HepG2 (cell line): ENCODE results near the gene BMP8B.

Source experiments
- CTCF ChIP-seq: sonication (generic); formaldehyde crosslinking; IDR thresholded peaks from 2 replicates; pipeline ENCODE4 v1.5.0; 2020; ENCODE audit warnings: mild to moderate bottlenecking, missing genetic modification reagents, moderate library complexity
- EEA1 ChIP-seq: sonication (generic); formaldehyde crosslinking; IDR thresholded peaks from 2 replicates; pipeline ENCODE4 v1.5.1; 2020; ENCODE audit warnings: mild to moderate bottlenecking, missing genetic modification reagents, borderline replicate concordance
- EP300 ChIP-seq, 3 experiments: sonication (generic) in 1 of 3; formaldehyde crosslinking in 1 of 3; IDR thresholded peaks; 2 replicates each; pipeline versions ENCODE4 v1.5.1 to v1.6.1; 2011 to 2020; ENCODE audit warnings: low read depth in 2 of 3, low read length in 2 of 3, borderline replicate concordance in 1 of 3, improper control_type of control experiment in 1 of 3, mild to moderate bottlenecking in 1 of 3, missing genetic modification reagents in 1 of 3, moderate library complexity in 1 of 3
- FOXJ3 ChIP-seq: sonication (generic); formaldehyde crosslinking; IDR thresholded peaks from 2 replicates; pipeline ENCODE4 v1.4.0; 2020; ENCODE audit warnings: missing genetic modification reagents, mild to moderate bottlenecking, borderline replicate concordance
- JUND ChIP-seq: sonication (generic); formaldehyde crosslinking; IDR thresholded peaks from 2 replicates; pipeline ENCODE4 v1.8.0; 2022; ENCODE audit warnings: mild to moderate bottlenecking, missing genetic modification reagents
- PCBP1 ChIP-seq: fragments of 200-400 bp; formaldehyde crosslinking; IDR thresholded peaks from 2 replicates; pipeline ENCODE4 v1.6.1; 2017; ENCODE audit warnings: mild to moderate bottlenecking, low read depth, low read length, borderline replicate concordance
- PRDM4 ChIP-seq: sonication (generic); formaldehyde crosslinking; IDR thresholded peaks from 2 replicates; pipeline ENCODE4 v1.9.0; 2021; ENCODE audit warnings: missing genetic modification reagents, borderline replicate concordance
- TCF7L2 ChIP-seq: IDR thresholded peaks from 2 replicates; pipeline ENCODE4 v1.6.1; 2011; ENCODE audit warnings: mild to moderate bottlenecking, low read depth, low read length, moderate library complexity
- ZFP41 ChIP-seq: sonication (generic); formaldehyde crosslinking; IDR thresholded peaks from 2 replicates; pipeline ENCODE4 v1.4.0; 2020; ENCODE audit warnings: mild to moderate bottlenecking, missing genetic modification reagents, borderline replicate concordance
- ZNF20 ChIP-seq: sonication (generic); formaldehyde crosslinking; IDR thresholded peaks from 2 replicates; pipeline ENCODE4 v1.4.0; 2020; ENCODE audit warnings: mild to moderate bottlenecking, moderate library complexity, missing genetic modification reagents
- ZNF367 ChIP-seq: sonication (generic); formaldehyde crosslinking; IDR thresholded peaks from 2 replicates; pipeline ENCODE4 v1.4.0; 2020; ENCODE audit warnings: missing genetic modification reagents, borderline replicate concordance
- ZNF660 ChIP-seq: sonication (generic); formaldehyde crosslinking; IDR thresholded peaks from 2 replicates; pipeline ENCODE4 v1.5.1; 2020; ENCODE audit warnings: mild to moderate bottlenecking, low read depth, missing genetic modification reagents, borderline replicate concordance
- ZNF816 ChIP-seq: sonication (generic); formaldehyde crosslinking; IDR thresholded peaks from 2 replicates; pipeline ENCODE4 v1.8.0; 2022; ENCODE audit warnings: missing genetic modification reagents, mild to moderate bottlenecking, borderline replicate concordance

- no peak for TF ChIP-seq CTCF
- no peak for TF ChIP-seq ZNF816 (CRISPR knock-in tag)
- no peak for TF ChIP-seq JUND (CRISPR knock-in tag)
- TF ChIP-seq ZNF660 (CRISPR knock-in tag): no peak
- TF ChIP-seq EP300 (IDR thresholded peaks at IDR 0.05; ENCODE audit: low read depth in 2 of 2, low read length in 2 of 2): no peak
- TF ChIP-seq EP300 (CRISPR knock-in tag; IDR thresholded peaks at IDR 0.05; ENCODE audit: borderline replicate concordance): no peak
- TF ChIP-seq PCBP1: no peak
- TF ChIP-seq PRDM4: no peak
- no peak for TF ChIP-seq ZNF20 (CRISPR knock-in tag)
- TF ChIP-seq ZFP41 (CRISPR knock-in tag): no peak
- no peak for TF ChIP-seq FOXJ3 (CRISPR knock-in tag)
- TF ChIP-seq EEA1 (CRISPR knock-in tag): no peak
- TF ChIP-seq TCF7L2: no peak
- no peak for TF ChIP-seq ZNF367 (CRISPR knock-in tag)
These were observed 47.4 kb upstream of the BMP8B start for GRCh38 chr1:39835935-39836594.
